GM21390 (cell line): Measurements from ENCODE around the gene TSSK3.

ENCODE experiments used
- ATAC-seq: cut with Tn5 transposase; IDR thresholded peaks from one replicate; pipeline ENCODE4 v1.9.1; 2021; ENCODE audit not compliant: unreplicated experiment

TSSK3 gene

DNA sequence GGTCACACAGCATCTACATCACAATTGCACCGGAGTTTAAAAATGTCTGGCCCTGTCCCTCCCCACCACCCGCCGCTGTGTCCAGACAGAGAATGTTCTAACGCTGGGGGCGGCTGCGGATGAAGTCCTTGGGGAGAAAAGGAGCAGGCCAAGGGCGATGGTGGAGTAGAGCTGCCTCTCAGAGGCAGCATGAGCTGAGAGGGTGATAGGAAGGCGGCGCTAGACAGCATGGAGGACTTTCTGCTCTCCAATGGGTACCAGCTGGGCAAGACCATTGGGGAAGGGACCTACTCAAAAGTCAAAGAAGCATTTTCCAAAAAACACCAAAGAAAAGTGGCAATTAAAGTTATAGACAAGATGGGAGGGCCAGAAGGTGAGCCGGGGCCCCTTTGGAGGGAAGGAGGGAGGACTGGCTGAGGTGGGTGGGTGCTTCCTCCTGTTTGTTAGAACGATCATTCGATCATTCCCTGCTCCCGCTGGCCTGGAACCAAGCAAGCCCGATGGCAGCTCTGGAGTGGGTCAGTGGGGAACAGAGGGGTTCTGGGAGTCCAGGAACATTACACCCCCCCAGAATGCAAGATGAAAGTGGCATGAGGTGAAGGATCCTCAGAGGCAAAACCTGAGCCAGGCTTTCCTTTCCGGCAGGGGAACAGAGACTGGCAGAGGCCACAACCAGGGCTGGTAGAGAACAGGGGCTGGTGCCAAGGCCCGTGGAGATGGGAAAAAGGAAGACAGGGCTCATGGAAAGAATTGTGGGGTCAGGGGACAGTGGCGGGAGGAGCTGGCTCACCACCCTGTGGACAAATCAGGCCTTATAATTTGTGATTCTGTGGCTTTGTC is at the start of gene TSSK3, which contains the start of gene FAM229A:
TSS of gene TSSK3 (plus strand) at position 66 of the 840 bp plus-strand sequence. CDS start at position 229, 163 bp downstream.
TSS of gene FAM229A (minus strand) at position 12 of the 840 bp plus-strand sequence. CDS start 394 bp downstream, outside the sequence.
- no peak for ATAC-seq

DNA sequence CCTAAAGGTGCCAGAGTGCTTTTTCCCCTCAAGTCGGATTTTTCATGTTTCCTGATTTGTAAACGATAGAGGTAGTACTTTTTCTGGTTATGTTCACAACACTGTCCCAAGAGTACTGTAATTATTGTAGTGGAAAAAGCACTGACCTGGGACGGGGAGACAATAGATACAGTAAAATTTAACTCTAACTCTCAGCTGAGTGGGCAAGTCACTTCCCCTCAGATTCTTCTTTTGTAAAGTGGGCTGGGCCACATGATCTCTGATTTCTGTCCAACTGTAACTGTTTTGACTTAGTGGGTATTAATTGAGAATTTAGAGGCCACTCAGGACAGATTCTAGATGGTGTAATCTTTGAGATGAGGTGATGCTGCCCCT is 45.4 kb upstream of the TSSK3 start:
- peak; percentile 31 for ATAC-seq

GRCh38 chr1:32318127-32318869 is 44.0 kb upstream of the TSSK3 start:
- no peak for ATAC-seq

DNA sequence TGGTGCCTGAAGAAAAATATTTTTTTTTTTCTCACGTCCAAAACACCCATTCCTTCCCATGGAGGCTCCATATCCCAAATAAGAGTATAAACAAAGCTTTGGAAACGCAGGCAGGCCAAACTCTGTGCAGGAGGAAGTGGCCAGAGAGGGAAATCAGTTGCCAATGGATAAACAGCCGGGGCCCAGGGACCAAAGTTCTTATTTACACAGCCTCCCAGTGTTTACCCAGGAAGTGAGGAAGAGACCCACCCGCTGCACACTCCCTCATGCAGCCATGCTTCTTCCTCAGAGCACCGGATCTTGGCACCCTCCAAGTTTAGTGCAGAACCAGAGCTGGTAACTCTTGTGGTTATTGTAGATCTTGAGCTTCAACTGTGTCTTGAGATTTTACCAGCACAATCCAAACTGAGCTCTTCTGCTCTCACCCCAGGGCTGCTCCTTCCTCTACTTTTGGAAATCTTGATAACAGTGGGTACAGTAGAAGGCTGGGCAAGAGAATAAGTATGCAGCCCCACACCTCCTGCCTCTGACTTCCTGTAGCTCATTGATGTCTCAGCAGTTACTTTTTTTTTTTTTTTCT is 40.5 kb upstream of the TSSK3 start:
- ATAC-seq: no peak

- no peak for ATAC-seq
Observed at GRCh38 chr1:32327204-32327603, 35.1 kb upstream of the TSSK3 start.

- ATAC-seq: no peak
Observed at GRCh38 chr1:32329931-32330466, 32.3 kb upstream of the TSSK3 start.

- ATAC-seq: no peak
Observed at GRCh38 chr1:32330558-32331151, 31.7 kb upstream of the TSSK3 start.

- ATAC-seq: no peak
Observed at GRCh38 chr1:32331549-32331948, 30.8 kb upstream of the TSSK3 start.

DNA sequence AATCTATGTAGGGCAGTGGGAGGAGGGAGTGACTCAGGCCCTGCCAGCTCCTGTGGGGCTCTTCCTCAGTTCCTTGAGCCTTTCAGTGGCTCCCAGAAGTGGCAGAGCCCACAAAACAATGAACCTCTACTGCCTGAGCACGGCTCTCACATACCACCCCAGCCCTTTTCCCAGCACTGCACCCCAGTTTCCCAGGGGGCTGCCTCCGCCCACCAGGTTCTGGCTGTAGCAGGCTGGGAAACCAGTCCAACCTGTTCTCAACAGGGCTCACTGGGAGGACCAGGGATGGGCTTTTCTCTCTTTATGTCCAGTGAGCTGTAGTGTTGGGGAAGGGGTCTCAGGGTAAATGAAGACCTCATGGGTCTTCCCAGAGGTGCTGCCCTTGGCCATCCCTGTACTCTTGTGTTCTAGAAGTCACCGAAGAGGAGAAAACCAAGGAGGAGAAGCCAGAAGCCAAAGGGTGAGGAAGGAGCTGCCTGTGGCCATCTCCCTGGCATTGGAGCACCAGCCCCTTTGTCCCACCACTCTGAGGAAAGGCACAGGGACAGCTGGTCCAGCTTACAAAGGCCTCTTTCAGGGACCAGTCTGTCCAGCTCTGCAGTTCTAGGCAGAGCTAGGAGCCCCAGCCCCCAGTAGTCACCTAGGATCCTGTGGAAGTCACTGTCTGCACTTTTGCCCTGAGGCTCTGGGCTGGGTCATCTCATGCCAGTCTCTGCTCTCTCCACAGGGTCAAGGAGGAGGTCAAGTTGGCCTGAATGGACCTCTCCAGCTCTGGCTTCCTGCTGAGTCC is 29.9 kb upstream of the TSSK3 start:
- ATAC-seq: no peak

GRCh38 chr1:32333251-32333963 is 28.9 kb upstream of the TSSK3 start:
- no peak for ATAC-seq

DNA sequence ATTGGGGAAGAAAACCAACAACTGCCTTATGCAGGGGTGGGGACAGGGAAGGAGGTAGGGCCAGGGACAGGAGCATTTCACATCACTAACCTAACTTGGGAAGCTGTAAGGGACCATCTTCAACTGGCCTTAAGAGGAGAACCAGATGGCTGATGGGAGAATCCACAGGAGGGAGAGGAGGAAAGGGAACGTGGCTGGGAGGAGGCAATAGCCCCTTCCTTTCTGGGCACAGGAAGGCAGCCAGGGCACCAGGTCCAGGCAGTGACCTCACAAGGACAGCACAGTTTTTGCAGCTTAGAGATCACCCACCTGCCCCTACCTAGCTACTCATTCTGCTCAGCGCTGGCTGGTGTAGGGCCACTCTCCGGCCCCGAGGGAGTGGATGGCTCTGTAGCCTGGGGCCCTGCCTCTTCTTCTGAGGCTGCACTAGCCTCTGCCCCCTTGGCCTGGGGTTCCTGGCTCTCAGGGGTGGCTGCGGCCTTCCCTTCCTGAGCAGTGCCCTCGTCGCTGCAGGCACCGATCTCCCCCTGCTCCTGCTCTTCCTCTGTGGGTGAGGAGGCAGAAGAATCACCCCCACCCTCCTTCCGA is 28.0 kb upstream of the TSSK3 start:
- ATAC-seq: no peak

DNA sequence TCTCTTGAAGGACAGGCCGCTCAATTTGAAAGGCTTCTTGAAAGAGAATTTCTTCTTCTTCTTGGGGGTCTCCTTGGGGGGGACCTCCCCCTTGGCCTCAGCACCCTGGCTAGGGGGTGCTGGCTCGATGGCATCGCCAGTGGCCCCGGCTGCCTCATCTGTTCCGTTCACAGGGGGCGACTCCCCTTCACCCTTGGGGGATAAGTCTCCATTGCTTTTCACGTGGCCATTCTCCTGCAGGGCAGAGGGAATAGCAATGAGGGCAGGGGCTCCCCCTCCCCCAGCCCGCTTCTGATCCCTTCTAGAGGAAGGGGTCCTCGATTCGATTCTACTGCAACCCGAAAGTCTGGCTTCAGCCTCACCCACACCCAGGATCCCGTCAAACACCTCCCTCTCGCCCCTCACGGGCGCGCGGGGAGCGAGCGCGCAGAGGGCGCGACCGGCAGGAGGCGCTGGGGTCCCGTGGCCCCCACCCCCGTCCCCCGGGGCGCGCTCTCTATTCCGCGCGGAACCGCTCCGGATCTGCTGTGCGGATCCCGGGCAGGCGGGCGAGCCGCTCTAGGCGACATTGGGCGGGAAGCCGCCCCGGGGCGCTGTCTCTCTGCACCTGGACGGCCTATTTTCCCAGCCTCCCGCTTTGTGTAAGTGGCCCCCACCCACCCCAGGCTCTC is 27.3 kb upstream of the TSSK3 start:
- peak; percentile 13 for ATAC-seq

GRCh38 chr1:32335535-32335789 is 26.9 kb upstream of the TSSK3 start:
- peak; percentile 1 for ATAC-seq

- ATAC-seq: peak; percentile 40
Observed at GRCh38 chr1:32335790-32336590, 26.3 kb upstream of the TSSK3 start, which contains the start of gene MARCKSL1. TSS of gene MARCKSL1 (minus strand) at chr1:32336233. CDS start at chr1:32336033, 200 bp downstream.

DNA sequence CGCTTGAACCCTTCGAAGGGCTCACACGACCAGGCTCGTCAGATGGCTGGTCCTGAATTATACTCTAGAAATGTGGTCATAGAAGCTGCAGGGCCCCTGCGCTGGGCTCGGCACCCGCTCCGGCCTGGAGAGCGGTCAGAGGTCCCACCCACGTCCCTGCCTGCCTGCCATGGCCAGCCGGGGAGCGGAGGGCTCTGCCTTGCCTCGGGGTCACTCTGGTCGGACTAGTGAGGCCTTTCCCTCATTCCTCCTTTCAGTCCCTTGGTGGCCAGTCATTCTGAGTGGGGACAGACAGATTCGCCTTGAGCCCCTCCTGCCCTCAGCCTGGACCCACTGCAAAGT is 25.8 kb upstream of the TSSK3 start:
- no peak for ATAC-seq

- ATAC-seq: no peak
Observed at GRCh38 chr1:32336963-32337675, 25.2 kb upstream of the TSSK3 start.

- no peak for ATAC-seq
Observed at GRCh38 chr1:32337855-32338636, 24.3 kb upstream of the TSSK3 start.
